Fibroblast of the aortic adventitia (primary cell): ENCODE data around the gene ALPG. TPM values are rescaled to one million over a fixed set of nuclear protein-coding genes. Genes with fewer than 3 reads are reported as not detected.
"Not testable (repeated sequence)": the region's sequence is repeated elsewhere in the genome, so short reads cannot be mapped to it uniquely, and the experiment has no call there.

Experiments used
- DNase-seq: peaks from one replicate; pipeline ENCODE4 v3.0.0-alpha.2; 2010; ENCODE audit warnings: low read depth
- H3K4me3 ChIP-seq: 2 replicates; pipeline ENCODE4 v1.5.1; 2011; ENCODE audit warnings: low read depth, mild to moderate bottlenecking, control low read depth, low read length, moderate library complexity
- CTCF ChIP-seq: IDR thresholded peaks from 2 replicates; pipeline ENCODE4 v1.5.1; 2011; ENCODE audit warnings: mild to moderate bottlenecking, low read length, control low read depth, inconsistent platforms; ENCODE audit not compliant: insufficient read depth
- total RNA-seq: library from RNA; depleted of rRNA; stranded (reverse); fragments of >200 nt; gene quantifications from 2 replicates; pipeline ENCODE4 v1.2.3, GENCODE V29; 2012; ENCODE audit warnings: low replicate concordance

ALPG gene
- total RNA-seq, 1 donor = not detected

- no peak for DNase-seq
- no peak for TF ChIP-seq CTCF
- no peak overlapping the region for H3K4me3 ChIP-seq
Measured at GRCh38 chr2:232441147-232441651, 34.6 kb downstream of the ALPG start.

- DNase-seq = not testable (repeated sequence)
Measured at GRCh38 chr2:232441922-232442321, 35.3 kb downstream of the ALPG start.

GRCh38 chr2:232442431-232442830, 35.8 kb downstream of the ALPG start:
- not testable (repeated sequence) for H3K4me3 ChIP-seq, DNase-seq

More at GRCh38 chr2:232441922-232442321, 35.3 kb downstream of the ALPG start:
- not testable (repeated sequence) for H3K4me3 ChIP-seq

- H3K4me3 ChIP-seq, DNase-seq: not testable (repeated sequence)
Measured at GRCh38 chr2:232443047-232443446, 36.4 kb downstream of the ALPG start.

- not testable (repeated sequence) for DNase-seq
Measured at GRCh38 chr2:232443669-232444408, 37.2 kb downstream of the ALPG start.

GRCh38 chr2:232444409-232445148, 37.9 kb downstream of the ALPG start:
- no peak overlapping the region for H3K4me3 ChIP-seq
- DNase-seq = peak; percentile 53
- TF ChIP-seq CTCF = peak; percentile 74

More at GRCh38 chr2:232443669-232444408, 37.2 kb downstream of the ALPG start:
- H3K4me3 ChIP-seq = not testable (repeated sequence)

GRCh38 chr2:232445149-232445885, 38.7 kb downstream of the ALPG start:
- not testable (repeated sequence) for DNase-seq, H3K4me3 ChIP-seq

GRCh38 chr2:232446266-232446777, 39.7 kb downstream of the ALPG start:
- DNase-seq, H3K4me3 ChIP-seq: not testable (repeated sequence)
- peak; percentile 13 for TF ChIP-seq CTCF

GRCh38 chr2:232447091-232447620, 40.5 kb downstream of the ALPG start:
- H3K4me3 ChIP-seq = no peak overlapping the region
- DNase-seq = no peak
- no peak for TF ChIP-seq CTCF
